A549 (cell line): Measurements from ENCODE around the gene PROC.

Experiments
- CEBPB ChIP-seq, 2 experiments: fragments of >200 bp in 1 of 2; sonication (Bioruptor Twin) in 1 of 2; formaldehyde crosslinking in 1 of 2; IDR thresholded peaks; 2 replicates each; pipeline ENCODE4 v1.6.1; 2012 to 2016
- CTCF ChIP-seq: fragments of >200 bp; sonication (Bioruptor Twin); formaldehyde crosslinking; IDR thresholded peaks from 3 replicates; pipeline ENCODE4 v1.5.1; 2016
- EP300 ChIP-seq, 2 experiments: fragments of >200 bp; sonication (Bioruptor Twin); formaldehyde crosslinking; IDR thresholded peaks; 2 replicates in 1 of 2; 3 replicates in 1 of 2; pipeline ENCODE4 v1.6.1; 2016 to 2017
- JUNB ChIP-seq: fragments of >200 bp; sonication (Bioruptor Twin); formaldehyde crosslinking; IDR thresholded peaks from 2 replicates; pipeline ENCODE4 v1.6.1; 2016

DNA sequence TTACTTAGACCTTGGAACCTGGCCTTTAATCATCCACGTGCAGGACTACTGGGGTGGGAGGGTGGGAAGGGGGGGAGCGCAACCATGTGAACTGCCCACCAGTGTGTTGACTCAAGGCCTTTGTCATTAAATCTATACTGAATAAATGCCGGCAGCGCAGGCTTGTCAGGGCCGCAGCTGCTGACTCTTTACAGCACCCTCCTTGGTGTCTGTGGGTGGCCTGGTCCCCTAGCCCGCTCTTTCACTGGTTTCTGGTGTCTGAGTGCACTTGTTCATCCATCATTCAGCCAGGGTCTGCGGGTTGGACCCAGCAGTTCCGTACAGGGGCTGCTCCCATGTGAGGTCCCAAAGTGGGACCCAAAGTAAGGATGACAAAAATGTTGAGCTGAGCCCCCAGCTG, 42.0 kb upstream of the PROC start:
- TF ChIP-seq JUNB, result no peak
- TF ChIP-seq EP300 (IDR thresholded peaks at IDR 0.05), result no peak
- no peak for TF ChIP-seq CTCF
- no peak for TF ChIP-seq CEBPB (IDR thresholded peaks at IDR 0.05)
